HG03159 (cell line): ENCODE data around the gene VWCE.

Experiments used
- ATAC-seq: cut with Tn5 transposase; IDR thresholded peaks from one replicate; pipeline ENCODE4 v1.9.1; 2021; ENCODE audit warnings: mild to moderate bottlenecking, moderate library complexity; ENCODE audit not compliant: unreplicated experiment

The VWCE gene

GRCh38 chr11:61294717-61295595 lies at the start of gene VWCE:
Gene VWCE, minus strand, starts transcription at chr11:61295316. Its CDS starts 279 bp downstream, at chr11:61295037.
- ATAC-seq = peak; percentile 69

GRCh38 chr11:61343792-61344745 lies 49.0 kb upstream of the VWCE start:
- ATAC-seq = no peak

- ATAC-seq = no peak
Measured at GRCh38 chr11:61342207-61342803, 47.2 kb upstream of the VWCE start.

GRCh38 chr11:61341706-61342105 lies 46.6 kb upstream of the VWCE start:
- no peak for ATAC-seq

- ATAC-seq = no peak
Measured at GRCh38 chr11:61340979-61341378, 45.9 kb upstream of the VWCE start.

- ATAC-seq = no peak
Measured at GRCh38 chr11:61339490-61339878, 44.4 kb upstream of the VWCE start.

- no peak for ATAC-seq
Measured at GRCh38 chr11:61338783-61339489, 43.8 kb upstream of the VWCE start.

GRCh38 chr11:61337706-61338470 lies 42.8 kb upstream of the VWCE start:
- no peak for ATAC-seq

GRCh38 chr11:61336171-61336935 lies 41.2 kb upstream of the VWCE start:
- ATAC-seq = peak; percentile 51

GRCh38 chr11:61335355-61335710 lies 40.2 kb upstream of the VWCE start:
- no peak for ATAC-seq

- no peak for ATAC-seq
Measured at GRCh38 chr11:61334434-61335354, 39.6 kb upstream of the VWCE start.

- ATAC-seq = no peak
Measured at GRCh38 chr11:61333550-61334433, 38.7 kb upstream of the VWCE start.

GRCh38 chr11:61332797-61333549 lies 37.9 kb upstream of the VWCE start, which contains the start of the genes DDB1 and TKFC:
Gene DDB1, minus strand, starts transcription at chr11:61333105. Its CDS starts 137 bp downstream, at chr11:61332968.
Gene TKFC, plus strand, starts transcription at chr11:61333228. Its CDS starts 1,501 bp downstream, at chr11:61334729.
- peak; percentile 79 for ATAC-seq

- ATAC-seq = peak; percentile 3
Measured at GRCh38 chr11:61332281-61332796, 37.2 kb upstream of the VWCE start.

- no peak for ATAC-seq
Measured at GRCh38 chr11:61331651-61332050, 36.5 kb upstream of the VWCE start.

GRCh38 chr11:61329871-61330270 lies 34.8 kb upstream of the VWCE start:
- ATAC-seq = no peak
